BJ (cell line): ENCODE measurements around the gene BMI1. TPM values are rescaled to one million over a fixed set of nuclear protein-coding genes. Genes with fewer than 3 reads are reported as not detected.

Source experiments
- CTCF ChIA-PET: fragments of 350-600 bp; formaldehyde crosslinking; extraction: SDS; loops from one replicate; lab custom pipeline; 2021; ENCODE audit warnings: antibody characterized with exemption, inconsistent platforms; lab: Yijun Ruan, JAX
- POLR2A ChIA-PET: fragments of 300-600 bp; sonication (Branson Sonifier 250); formaldehyde crosslinking; extraction: SDS; loops from one replicate; lab custom pipeline; 2021; ENCODE audit warnings: antibody characterized with exemption; lab: Charles Lee
- DNase-seq: peaks from one replicate; pipeline ENCODE4 v3.0.0-alpha.2; 2011; ENCODE audit warnings: low read depth
- H3K27me3 ChIP-seq: 2 replicates; pipeline ENCODE4 v1.6.0; 2011; ENCODE audit warnings: low read length; ENCODE audit not compliant: control insufficient read depth, insufficient read depth
- H3K36me3 ChIP-seq: 2 replicates; pipeline ENCODE4 v1.5.1; 2011; ENCODE audit warnings: low read length; ENCODE audit not compliant: control insufficient read depth, insufficient read depth
- H3K4me3 ChIP-seq: 2 replicates; pipeline ENCODE4 v1.5.1; 2011; ENCODE audit warnings: low read depth, mild to moderate bottlenecking, control low read depth, low read length
- CTCF ChIP-seq: IDR thresholded peaks from 2 replicates; pipeline ENCODE4 v1.5.1; 2011; ENCODE audit warnings: low read depth, mild to moderate bottlenecking, control low read depth, inconsistent platforms, low read length, moderate library complexity; ENCODE audit not compliant: insufficient read depth
- polyA minus RNA-seq: library from RNA; depleted of rRNA, polyadenylated mRNA; stranded (reverse); fragments of >200 nt; gene quantifications from 2 replicates; pipeline ENCODE4 v1.2.3, GENCODE V29; 2011; rRNA and poly(A)+ RNA removed
- polyA plus RNA-seq: library from polyadenylated mRNA; depleted of rRNA; stranded (reverse); fragments of >200 nt; gene quantifications from 2 replicates; pipeline ENCODE4 v1.2.3, GENCODE V29; 2011; rRNA removed

BMI1 gene
- 20.3 and 44.3 TPM in 2 replicates for polyA plus RNA-seq
- 23.2 and 36.4 TPM in 2 replicates for polyA minus RNA-seq

GRCh38 chr10:22320591-22321155 is at the start of gene BMI1:
Gene BMI1, plus strand, starts transcription at chr10:22321099. Its CDS starts 5,351 bp downstream, at chr10:22326450.
- DNase-seq, result no peak
- H3K27me3 ChIP-seq, result peaks cover 14% of the 10 kb centered on the region
- peak within 1 kb of the TSS; percentile 74 for H3K4me3 ChIP-seq
- no peak for TF ChIP-seq CTCF
- ChIA-PET CTCF (no interaction called here), POLR2A (interaction anchor here (0.6 kb wide), 1 partner anchor 827 kb away, joined by 5 read pairs; no protein-coding TSS in a partner anchor)
- H3K36me3 ChIP-seq, result no peaks in the 10 kb centered on the region

GRCh38 chr10:22271786-22272185 is 49.1 kb upstream of the BMI1 start:
- no peaks in the 10 kb centered on the region for H3K36me3 ChIP-seq
- POLR2A ChIA-PET, result no interaction called here
- no peaks in the 10 kb centered on the region for H3K27me3 ChIP-seq
- no peak for TF ChIP-seq CTCF
- no peak for DNase-seq
- CTCF ChIA-PET, result no interaction called here
- H3K4me3 ChIP-seq, result no peak overlapping the region

- no peaks in the 10 kb centered on the region for H3K36me3 ChIP-seq
- H3K4me3 ChIP-seq, result no peak overlapping the region
- DNase-seq, result no peak
- no peaks in the 10 kb centered on the region for H3K27me3 ChIP-seq
- ChIA-PET CTCF (no interaction called here), POLR2A (no interaction called here)
- TF ChIP-seq CTCF, result no peak
Measured at GRCh38 chr10:22278441-22278782, 42.5 kb upstream of the BMI1 start.

GRCh38 chr10:22280078-22280477 is 40.8 kb upstream of the BMI1 start:
- ChIA-PET CTCF (interaction anchor here (0.5 kb wide), 1 partner anchor 73 kb away, joined by 3 read pairs; no protein-coding TSS in a partner anchor), POLR2A (no interaction called here)
- Histone ChIP-seq H3K27me3 (no peaks in the 10 kb centered on the region), H3K4me3 (no peak overlapping the region), H3K36me3 (no peaks in the 10 kb centered on the region)
- TF ChIP-seq CTCF, result no peak
- DNase-seq, result no peak

- ChIA-PET CTCF (interaction anchor here (1.1 kb wide), 1 partner anchor 11 kb away, joined by 3 read pairs; no protein-coding TSS in a partner anchor), POLR2A (no interaction called here)
- TF ChIP-seq CTCF, result no peak
Measured at GRCh38 chr10:22285130-22285529, 35.8 kb upstream of the BMI1 start.

More at GRCh38 chr10:22285130-22285529, 35.8 kb upstream of the BMI1 start:
- no peak overlapping the region for H3K4me3 ChIP-seq
- H3K27me3 ChIP-seq, result no peaks in the 10 kb centered on the region
- H3K36me3 ChIP-seq, result no peaks in the 10 kb centered on the region
- DNase-seq, result no peak
